NT2/D1 (cell line): Measurements from ENCODE around the gene TSPAN31.

Experiments used
- SUZ12 ChIP-seq: IDR thresholded peaks from 2 replicates; pipeline ENCODE4 v1.6.1; 2011; ENCODE audit not compliant: insufficient read length, insufficient read depth; ENCODE audit errors: extremely low read depth
- YY1 ChIP-seq: IDR thresholded peaks from 2 replicates; pipeline ENCODE4 v1.6.1; 2011; ENCODE audit not compliant: insufficient read length, insufficient read depth
- ZNF274 ChIP-seq: IDR thresholded peaks from 2 replicates; pipeline ENCODE4 v1.6.1; 2011; ENCODE audit warnings: mild to moderate bottlenecking, low read depth, low read length

DNA sequence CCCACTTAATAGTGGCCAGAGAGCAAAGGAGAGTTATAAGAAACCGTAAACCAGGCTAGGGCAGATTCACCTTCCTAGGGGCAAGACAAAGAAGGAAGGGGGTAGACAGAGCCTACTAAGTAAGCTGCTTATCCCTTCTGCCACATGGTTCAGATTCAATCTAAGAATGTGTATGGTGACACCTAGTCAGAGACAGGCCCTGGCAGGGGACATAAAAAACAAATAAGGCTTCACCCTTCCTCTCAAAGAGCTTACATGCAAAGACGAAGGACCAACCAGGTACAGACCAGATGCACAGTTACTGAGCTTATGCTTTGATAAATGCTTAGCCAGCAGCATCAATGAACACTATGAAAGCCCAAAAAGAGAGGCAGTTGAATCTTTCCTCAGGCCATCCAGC is 17.6 kb downstream of the TSPAN31 start:
- TF ChIP-seq ZNF274 (no peak), SUZ12 (no peak), YY1 (no peak)
